G401 (cell line): ENCODE results near the gene SPEN. TPM values are rescaled to one million over a fixed set of nuclear protein-coding genes. Genes with fewer than 3 reads are reported as not detected.

Source experiments
- DNase-seq: peaks from one replicate; pipeline ENCODE4 v3.0.0-alpha.2; 2015; ENCODE audit warnings: low spot score
- in situ Hi-C: cut with HindIII; loops from 2 replicates; pipeline ENCODE4 v1.10.0; 2016; ENCODE audit warnings: low sequenced_read_pairs, mixed read lengths
- total RNA-seq: library from RNA; depleted of rRNA; stranded (reverse); fragments of >200 nt; shearing (Covaris generic); gene quantifications from 2 replicates; pipeline ENCODE4 v1.2.3, GENCODE V29; 2014

The SPEN gene
- total RNA-seq, 1 experiment from 2014 or later, result 2.4 TPM

GRCh38 chr1:15851210-15852035 is 3.9 kb downstream of the SPEN start:
- in situ Hi-C loops, result no loop called here
- DNase-seq, result peak; percentile 54

- in situ Hi-C loops, result no loop called here
- no peak for DNase-seq
Measured at GRCh38 chr1:15852036-15852827, 4.7 kb downstream of the SPEN start.

GRCh38 chr1:15852828-15853302 is 5.4 kb downstream of the SPEN start:
- DNase-seq, result no peak
- in situ Hi-C loops, result no loop called here

- DNase-seq, result no peak
- in situ Hi-C loops, result no loop called here
Measured at GRCh38 chr1:15856888-15857287, 9.4 kb downstream of the SPEN start.

DNA sequence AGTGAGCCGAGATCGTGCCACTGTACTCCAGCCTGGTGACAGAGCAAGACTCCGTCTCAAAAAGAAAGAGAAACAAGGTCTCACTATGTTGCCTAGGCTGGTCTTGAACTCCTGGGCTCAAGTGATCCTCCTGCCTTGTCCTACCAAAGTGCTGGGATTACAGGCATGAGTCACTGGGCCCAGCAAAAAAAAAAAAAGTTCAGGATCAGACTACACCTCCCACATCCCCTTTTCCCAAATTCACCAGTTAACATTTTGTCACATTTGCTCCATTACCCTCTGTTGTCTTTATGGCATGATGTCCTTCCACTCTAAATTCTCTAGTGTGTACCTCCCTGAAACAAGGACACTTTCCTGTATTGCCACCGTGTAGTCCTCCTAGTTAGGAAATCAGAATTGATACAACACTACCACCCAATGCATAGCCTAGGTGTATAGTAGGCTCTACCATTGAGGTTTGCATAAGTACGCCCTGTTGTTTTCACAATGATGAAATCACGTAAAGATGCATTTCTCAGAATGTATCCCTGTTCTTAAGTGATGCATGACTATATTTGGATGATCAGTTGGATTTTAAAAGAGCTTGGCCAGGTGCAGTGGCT is 10.7 kb downstream of the SPEN start:
- no peak for DNase-seq
- in situ Hi-C loops, result no loop called here

DNA sequence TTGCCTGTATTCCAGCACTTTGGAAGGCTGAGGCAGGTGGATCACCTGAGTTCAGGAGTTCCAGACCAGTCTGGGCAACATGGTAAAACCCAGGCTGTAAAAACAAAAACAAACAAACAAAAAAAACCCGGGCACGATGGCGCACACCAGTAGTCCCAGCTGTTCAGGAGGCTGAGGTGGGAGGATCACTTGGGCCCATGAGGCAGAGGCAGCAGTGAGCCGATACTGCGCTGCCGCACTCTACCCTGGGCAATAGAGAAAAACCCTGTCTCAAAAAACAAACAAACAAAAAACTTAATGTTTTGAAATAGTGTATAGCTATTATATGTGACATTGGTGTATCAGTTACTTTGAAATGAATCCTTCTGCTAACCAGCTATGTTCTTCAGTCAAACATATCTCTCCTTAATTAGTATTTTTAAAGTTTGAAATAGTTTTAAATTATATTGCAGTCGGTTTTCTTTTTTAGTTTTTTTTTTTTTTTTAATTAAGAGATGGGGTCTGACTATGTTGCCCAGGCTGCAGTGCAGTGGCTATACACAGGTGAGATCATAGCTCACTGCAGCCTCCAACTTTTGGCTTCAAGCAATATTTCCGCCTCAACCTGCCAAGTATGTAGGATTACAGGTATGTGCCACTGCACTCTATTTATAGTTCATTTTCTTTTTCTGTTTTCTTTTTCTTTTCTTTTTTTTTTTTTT is 11.3 kb downstream of the SPEN start:
- no peak for DNase-seq
- in situ Hi-C loops, result no loop called here

DNA sequence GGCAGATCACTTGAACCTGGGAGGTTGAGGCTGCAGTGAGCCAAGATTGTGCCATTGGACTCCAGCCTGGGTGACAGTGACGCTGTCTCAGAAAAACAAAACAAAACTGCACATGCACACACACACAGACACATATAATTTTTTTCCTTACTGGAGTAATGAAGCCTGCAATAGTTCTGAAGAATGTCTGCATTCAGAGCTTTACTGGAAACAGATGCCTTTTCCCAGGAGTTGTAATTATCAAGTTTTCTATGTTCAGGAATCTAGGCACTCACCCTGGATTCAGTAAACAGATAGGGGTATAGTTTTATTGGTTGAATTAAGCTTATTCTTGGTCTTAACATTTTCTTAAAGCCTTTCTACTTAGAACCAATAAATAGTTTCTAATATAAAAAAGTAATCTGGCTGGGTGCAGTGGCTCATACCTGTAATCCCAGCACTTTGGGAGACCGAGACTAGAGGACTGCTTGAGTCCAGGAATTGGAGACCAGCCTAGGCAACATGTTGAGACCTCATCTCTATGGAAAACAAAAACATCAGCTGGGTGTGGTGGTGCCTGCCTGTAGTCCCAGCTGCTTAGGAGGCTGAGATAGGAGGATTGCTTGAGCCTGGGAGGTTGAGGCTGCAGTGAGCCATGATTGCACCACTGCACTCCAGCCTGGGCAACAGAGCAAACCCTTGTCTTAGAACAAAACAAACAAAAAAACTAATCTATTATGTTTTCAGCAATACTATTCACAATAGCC is 15.8 kb downstream of the SPEN start:
- in situ Hi-C loops, result no loop called here

DNA sequence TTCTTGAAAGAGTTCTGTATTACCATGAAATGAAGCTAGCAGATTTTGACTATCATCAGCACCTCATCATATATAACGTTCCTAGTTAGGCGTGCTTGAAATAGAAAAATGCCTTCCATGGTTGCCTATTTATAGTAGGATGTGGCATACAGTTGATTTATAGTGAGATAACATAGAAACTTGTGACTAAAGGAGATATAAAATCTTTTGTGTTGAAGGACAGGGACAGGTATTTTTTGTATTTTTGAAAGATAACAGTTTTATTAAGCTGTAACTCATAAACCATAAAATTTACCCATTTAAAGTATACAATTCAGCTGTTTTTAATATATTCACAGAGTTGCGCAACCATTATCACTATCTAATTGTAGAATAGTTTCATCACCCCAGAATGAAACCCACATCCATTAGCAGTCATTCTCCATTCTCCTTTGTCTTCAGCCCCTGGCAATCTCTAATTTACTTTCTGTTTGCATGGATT is 19.3 kb downstream of the SPEN start:
- in situ Hi-C loops, result no loop called here
- DNase-seq, result no peak

More for the DNA sequence above, 15.8 kb downstream of the SPEN start:
- no peak for DNase-seq

DNA sequence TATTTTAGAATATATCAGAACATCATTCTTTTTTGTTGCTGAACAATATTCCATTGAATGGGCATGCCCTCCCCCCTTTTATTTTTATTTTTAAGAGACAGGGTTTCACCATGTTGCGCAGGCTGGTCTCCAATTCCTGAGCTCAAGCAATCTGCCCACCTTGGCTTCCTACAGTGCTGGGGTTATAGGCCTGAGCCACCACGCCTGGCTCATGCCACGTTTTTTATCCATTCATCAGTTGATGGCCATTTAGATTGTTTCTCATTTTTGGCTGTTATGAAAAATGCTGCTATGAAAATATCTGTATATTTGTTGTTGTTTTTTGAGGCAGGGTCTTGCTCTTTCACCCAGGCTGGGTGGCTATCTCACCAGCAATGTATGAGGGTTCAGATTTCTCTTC is 19.8 kb downstream of the SPEN start:
- in situ Hi-C loops, result no loop called here

GRCh38 chr1:15869413-15869812 is 21.9 kb downstream of the SPEN start:
- in situ Hi-C loops, result no loop called here
- DNase-seq, result no peak

More for the DNA sequence above, 19.8 kb downstream of the SPEN start:
- DNase-seq, result peak; percentile 77

GRCh38 chr1:15870421-15870820 is 22.9 kb downstream of the SPEN start:
- no peak for DNase-seq
- in situ Hi-C loops, result no loop called here

DNA sequence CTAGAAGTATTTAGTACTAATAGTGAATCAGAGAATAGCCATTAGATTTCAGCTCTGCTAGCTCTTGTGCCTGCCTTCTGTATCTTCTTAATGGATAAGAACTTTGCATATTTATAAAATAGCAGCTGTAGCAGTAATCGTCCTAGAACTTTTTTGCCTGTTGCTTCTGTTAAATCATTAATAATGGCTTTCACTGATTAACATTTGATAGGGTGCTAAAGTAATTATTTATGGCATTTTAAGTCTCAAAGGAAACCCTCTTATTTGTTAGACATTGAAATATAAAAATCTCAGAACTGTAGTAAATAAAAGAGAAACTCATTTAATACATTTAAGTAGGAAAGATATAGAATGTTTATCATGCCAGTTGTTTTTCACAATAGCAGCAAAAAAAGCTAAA is 27.0 kb downstream of the SPEN start:
- DNase-seq, result no peak
- in situ Hi-C loops, result no loop called here

DNA sequence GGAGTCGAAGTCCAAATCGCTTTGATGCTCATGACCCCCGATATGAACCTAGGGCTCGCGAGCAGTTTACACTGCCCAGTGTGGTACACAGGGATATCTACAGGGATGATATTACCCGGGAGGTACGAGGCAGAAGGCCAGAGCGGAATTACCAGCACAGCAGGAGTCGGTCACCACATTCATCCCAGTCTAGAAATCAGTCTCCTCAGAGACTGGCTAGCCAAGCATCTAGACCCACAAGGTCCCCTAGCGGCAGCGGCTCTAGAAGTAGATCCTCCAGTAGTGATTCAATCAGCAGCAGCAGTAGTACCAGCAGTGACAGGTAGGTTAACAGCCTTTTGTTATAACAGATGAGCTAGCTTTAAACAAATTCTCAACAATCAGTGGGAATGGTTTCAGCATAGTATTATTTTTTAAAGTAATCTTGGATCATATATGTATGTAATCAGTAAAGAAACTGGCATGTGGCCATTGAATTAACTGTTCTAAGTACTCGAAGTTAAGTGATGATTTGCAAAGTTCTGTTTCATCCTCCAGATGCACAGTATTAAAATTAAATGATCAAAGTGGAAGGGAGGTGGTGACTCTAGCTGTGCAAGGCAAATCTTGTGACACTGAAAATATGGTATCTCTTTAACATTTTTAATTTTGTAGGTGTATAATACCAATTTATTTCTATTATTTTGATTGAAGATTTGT is 29.0 kb downstream of the SPEN start:
- peak; percentile 76 for DNase-seq

GRCh38 chr1:15881961-15882360 is 34.5 kb downstream of the SPEN start:
- no peak for DNase-seq
- in situ Hi-C loops, result no loop called here

More for the DNA sequence above, 29.0 kb downstream of the SPEN start:
- in situ Hi-C loops, result no loop called here

- no peak for DNase-seq
- in situ Hi-C loops, result no loop called here
Measured at GRCh38 chr1:15882665-15883064, 35.2 kb downstream of the SPEN start.

GRCh38 chr1:15883326-15883725 is 35.8 kb downstream of the SPEN start:
- no peak for DNase-seq
- in situ Hi-C loops, result no loop called here

DNA sequence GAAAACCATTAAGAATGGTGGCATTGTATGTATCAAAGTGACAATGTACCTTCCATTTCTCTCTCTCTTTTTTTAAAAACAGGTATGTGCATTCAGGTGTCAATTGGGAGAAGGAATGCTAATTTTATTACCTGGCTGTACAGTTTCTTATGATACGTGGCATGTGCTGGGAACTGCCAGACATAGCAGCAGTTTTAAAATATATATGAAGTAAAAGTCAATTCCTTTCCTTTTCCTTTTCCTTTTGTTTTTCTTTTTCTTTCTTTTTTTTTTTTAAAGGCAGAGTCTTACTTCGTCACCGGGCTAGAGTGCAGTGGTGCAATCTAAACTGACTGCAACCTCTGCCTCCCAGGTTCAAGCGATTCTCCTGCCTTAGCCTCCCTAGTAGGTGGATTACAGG is 37.0 kb downstream of the SPEN start:
- DNase-seq, result no peak
- in situ Hi-C loops, result no loop called here

DNA sequence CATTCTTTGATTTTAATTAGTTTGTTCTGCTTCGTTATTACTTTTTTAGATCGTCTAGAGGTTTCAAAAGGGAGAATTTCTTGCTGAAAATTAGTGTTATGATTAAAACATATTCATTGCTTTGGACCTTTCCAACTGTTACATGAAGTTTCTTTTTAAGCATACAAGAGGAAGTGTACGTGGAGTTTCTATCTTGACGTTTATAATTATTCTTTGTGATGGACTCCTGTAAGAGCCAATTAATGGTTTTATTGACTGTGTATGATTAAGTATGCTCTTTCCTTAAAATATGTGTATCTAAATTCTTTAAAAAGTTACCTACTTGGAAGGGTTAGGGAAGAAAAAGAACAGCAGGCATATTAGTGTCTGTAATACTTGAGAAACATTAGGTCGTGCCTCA is 37.8 kb downstream of the SPEN start:
- in situ Hi-C loops, result no loop called here
- no peak for DNase-seq
